GM19193 (cell line): Measurements from ENCODE around the gene MAP3K3.

ENCODE experiments used
- POLR2A ChIP-seq: IDR thresholded peaks from 4 replicates; pipeline ENCODE4 v1.6.1; 2011; ENCODE audit not compliant: insufficient read depth, insufficient read length; ENCODE audit errors: extremely low read depth

Gene MAP3K3

DNA sequence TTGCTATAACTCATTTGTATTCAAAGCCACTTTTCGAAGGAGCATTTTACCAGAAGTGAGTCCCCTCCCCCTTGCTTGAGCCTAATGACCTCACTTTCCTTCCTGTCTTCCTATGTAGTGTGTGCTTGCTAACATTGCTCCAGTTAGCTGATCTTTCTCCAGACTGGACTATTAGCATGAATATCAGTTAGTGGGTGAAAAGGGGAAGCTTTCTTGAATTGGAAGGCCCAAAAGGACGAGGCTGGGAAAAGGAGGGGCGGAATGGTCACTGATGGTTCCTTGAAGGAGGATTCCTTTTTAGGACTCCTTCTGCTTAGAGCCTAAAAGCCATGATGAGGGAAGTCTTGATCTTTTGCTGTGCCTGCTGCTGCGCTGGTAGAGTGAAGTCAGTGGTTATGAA is 11.9 kb downstream of the MAP3K3 start:
- no peak for TF ChIP-seq POLR2A

DNA sequence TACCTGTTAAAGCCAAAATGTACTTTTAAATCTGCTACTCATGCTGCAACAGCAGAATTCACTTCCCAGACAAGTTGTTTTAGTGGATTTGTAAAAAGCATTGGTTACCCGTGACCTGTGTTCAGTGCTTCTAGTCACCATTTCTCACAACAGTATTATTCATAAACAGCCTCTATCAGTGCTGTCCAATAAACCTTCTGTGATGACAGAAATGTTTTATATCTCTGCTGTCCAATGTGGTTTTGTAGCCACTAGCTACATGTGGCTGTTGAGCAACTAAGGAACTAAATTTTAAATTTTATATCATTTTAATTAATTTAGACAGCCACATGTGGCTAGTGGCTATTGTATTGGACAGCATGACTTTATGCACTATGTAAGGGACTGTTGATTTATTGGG is 12.6 kb downstream of the MAP3K3 start:
- no peak for TF ChIP-seq POLR2A

DNA sequence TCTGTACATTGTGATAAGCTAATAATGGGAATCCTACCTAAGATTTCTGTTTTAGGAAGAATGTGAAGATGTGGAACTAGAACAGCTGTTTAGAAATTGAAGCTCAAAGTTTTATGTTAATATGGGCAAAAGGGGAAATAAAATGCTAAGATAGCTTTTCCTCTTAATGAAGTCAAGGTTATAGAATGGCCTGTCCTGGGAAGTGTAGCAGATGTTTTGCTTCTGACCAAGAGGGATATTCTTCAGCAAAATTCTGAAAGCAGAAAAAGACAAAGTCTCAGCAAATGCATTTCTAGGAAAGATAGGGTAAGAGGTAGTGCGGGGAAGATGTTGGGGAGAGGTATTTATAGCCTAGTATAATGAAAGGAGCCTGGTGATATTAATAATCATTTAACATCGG is 13.1 kb downstream of the MAP3K3 start:
- TF ChIP-seq POLR2A, result no peak

DNA sequence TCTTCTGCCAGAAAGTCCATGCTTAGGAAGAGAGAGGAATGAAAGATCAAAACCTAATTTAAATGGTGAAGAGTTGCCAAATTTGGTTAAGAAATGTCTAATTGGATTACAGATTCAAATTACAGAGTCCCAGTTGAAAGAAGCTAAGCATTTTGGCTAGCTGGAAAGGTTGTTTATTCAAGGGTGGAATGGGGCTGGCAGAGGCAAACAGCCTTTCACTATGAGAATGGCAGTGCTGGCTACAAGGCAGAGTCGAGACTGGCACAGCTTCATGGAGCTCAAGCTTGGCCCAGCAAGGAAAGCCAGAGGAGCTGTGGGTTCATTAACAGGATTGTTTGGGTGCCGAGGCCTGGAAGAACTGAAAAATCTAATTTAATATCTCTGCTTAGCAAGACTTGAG is 13.6 kb downstream of the MAP3K3 start:
- no peak for TF ChIP-seq POLR2A

DNA sequence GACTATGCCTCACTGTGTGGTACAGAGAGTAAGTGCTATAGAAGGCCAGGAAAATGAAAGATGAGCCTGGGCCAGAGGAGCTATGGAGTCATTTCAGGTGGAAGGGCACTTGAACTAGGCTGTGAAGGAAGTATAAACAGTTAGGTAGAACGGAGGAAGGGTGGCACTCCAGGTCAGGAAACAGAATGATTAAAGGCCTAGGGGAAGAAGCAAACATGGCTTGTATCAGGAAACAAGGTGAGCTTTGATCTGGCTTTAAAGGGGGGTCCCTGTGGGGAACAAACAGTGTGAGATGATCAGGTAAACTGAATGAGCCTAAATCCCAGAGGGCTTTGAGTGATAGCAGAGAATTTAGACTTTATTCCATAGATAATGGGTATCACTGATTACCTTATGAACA is 16.9 kb downstream of the MAP3K3 start:
- TF ChIP-seq POLR2A, result no peak

DNA sequence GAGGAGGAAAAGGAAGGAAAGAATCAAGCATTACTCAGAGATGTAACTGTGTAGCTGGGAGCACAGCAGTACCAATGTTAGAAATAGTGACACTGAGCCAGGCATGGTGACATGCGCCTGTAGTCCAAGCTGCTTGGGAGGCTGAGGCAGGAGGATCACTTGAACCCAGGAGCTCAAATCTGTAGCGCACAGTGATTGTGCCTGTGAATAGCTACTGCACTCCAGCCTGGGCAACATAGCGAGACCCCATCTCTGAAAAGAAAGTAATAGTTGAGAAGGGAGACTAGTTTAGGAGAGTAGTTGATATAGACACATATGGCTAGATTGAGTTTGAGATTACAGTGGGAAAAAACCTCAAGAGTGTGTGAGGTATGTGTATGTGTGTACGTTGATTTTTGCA is 17.8 kb downstream of the MAP3K3 start:
- TF ChIP-seq POLR2A, result no peak

DNA sequence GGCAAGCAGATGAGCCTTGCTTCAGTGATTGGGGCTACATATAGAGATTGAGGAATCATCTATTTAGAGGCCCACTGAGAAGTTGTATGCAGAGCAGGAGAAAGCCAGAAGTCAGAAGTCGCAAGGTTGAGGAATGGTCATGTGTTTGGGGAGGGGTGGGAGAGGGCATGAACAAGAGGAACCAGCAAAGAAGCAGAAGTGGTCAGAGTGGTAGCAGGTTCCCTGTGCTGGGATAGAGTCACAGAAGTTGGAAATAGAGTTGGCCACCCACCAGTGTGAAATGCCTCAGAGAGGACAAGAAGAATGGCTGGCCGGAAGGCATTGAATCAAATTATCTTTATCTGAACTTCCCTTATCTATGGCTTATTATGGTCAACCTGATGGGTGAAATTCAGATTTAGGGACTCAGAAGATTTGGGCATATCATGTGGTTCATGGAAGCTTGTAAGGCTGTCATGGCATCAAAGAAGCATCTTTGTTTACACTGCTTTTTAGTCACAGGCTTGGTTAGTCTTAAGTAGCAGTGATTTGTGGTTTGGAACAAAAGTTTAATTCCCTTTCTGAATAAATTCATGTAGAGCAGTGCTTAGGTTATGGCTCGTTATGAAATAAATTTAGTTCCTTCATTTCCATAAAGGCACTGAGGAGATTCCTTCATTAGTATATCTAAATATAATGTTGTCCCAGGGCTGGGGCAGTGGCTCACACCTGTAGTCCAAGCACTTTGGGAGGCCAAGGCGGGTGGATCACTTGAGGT is 19.7 kb downstream of the MAP3K3 start:
- TF ChIP-seq POLR2A, result no peak

DNA sequence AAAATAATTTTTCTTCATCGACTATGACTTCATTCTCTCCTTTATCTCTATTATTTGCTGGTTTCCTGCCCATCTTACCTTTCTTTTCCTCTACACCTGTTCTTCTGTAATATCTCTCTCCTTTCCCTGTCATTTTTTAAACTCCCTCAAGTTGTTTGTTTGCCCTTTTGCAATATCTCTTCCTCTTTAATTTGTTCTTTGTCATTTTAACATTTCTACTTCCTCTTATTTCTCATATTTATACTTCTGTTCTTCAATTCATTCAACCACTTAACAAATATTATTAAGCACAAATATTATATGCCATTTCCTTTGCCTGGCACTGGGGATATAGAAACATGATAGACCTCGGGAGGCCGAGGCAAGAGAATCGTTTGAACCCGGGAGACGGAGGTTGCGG is 22.6 kb downstream of the MAP3K3 start:
- no peak for TF ChIP-seq POLR2A

DNA sequence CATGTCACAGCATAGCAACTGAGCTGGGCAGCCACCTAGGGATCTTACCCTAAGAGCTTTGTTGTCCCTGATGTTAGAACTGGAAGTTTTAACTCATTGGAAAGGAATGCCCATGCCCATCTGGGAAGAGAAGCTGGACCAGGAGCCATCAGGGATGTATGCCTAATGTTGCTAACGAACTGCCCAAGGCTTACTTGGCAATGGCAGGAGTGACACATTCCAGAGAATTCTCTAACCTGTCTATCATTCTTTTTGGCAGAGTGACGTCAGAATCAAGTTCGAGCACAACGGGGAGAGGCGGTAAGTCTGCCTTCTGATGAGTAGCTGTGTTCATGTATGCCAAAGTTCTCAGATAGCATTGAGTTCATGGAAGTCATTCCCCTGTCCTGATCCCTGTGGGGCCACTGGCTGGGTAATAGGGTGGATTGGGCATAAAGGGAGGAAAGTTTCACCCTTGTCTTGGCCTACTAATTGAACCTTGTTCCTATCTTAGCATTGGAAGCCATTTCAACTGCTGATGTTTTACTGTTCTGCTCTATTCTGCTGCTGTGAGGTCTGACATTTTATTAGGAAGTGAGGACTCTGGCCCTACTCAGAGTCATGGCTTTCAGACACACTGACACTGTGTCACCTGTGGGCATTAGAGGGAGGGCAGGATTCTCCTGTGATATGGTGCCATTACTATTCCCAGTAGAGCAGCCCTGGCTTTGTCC is 23.7 kb downstream of the MAP3K3 start:
- TF ChIP-seq POLR2A, result no peak

DNA sequence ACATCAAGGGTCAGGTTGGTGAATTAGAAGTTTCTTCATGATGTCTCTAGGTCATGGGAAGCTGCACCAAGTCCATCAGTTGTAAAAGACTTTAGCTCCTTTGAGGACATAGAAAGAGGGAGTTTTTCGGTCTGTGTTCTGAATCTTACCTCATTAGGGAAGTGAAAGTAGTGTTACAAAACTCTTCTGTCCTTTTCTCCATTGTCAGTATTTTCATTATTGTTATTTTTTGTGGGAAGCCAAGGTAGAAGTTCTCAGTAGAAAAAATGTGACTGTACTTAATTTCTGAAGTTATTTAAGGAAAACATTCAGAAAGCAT is 24.2 kb downstream of the MAP3K3 start:
- TF ChIP-seq POLR2A, result no peak

DNA sequence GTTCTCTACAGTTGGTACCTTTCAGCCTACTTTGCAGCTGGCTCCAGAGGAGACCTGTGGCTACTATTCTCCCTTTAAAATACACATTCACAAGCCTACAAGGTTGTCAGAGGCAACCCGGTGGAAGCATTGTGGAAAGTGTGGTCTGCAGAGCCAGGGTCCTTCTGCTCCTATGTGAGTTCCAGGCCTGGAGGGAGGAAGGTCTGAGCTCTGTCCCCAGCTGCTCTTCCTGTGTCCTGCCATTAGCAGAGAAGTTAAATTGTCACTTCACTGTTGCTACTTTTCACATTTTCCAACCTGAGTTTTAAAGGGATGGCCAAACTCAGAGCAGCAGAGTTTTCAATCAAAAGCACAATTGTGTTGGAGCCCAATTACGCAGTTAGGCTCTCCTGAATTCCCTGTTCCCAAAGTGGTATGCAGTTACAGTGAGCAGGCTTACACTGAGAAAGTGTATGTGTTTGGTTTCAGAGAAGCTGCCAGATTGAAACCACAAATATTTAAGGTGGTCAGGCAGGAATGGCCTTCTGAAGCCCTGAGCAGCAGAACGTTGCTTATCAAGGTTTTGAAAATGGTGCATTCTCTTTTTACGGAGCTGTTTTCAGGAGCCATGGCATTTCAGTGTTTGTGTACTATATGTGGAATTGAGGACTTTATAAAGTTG is 25.0 kb downstream of the MAP3K3 start:
- no peak for TF ChIP-seq POLR2A

DNA sequence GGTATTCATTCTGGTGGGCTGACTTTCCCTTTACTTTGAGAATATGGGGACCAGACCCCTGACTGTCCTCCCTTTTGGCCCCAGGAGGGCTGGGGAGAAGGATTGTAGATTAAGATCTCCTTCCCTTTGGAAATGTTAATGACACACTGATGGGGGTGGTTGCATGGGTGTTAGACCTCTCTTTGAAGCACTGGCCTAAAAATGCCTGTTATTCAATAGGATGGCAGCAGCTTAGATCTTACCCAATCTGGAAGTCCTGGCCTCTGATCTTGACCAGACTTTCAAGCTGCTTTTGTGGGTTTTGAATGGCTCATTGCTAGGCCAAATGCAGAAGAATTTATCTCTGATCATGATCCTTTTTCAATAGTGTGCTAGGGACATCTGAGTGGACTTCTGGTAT is 25.7 kb downstream of the MAP3K3 start:
- TF ChIP-seq POLR2A, result no peak

DNA sequence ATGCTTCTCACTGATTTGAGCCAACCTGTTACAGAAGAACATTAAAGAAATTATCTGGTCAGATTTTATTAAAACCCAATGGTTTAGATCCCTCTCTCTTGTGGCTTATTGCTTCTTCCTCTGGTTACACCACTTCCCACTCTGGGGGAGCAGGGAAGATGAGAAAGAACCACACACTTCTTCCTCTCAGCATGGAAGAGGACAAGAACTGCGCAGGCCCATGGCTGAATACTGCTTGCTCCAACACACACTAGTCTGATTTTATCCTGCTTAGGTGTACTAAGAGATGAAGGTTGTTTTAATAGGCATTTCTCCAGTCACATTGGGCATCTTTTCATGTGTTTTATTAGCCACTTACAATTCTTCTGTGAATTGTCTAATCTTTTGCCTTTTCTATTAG is 27.6 kb downstream of the MAP3K3 start:
- TF ChIP-seq POLR2A, result no peak

DNA sequence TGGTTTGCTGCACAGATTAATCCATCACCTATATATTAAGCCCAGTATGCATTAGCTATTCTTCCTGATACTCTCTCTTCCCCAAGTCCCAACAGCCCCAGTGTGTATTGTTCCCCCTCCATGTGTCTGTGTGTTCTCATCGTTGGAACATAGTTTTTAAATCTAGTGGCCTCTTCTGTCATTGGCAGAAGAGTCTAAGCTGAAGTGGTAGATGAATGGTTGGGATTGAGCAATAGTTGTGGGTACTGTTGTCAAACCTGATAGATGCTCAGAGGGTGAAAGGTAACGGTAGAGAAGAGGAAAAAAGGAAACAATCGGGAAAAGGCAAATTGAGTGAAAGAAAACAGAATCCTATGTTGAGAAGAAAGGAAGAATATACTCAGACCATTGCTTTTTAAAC is 29.9 kb downstream of the MAP3K3 start:
- no peak for TF ChIP-seq POLR2A

DNA sequence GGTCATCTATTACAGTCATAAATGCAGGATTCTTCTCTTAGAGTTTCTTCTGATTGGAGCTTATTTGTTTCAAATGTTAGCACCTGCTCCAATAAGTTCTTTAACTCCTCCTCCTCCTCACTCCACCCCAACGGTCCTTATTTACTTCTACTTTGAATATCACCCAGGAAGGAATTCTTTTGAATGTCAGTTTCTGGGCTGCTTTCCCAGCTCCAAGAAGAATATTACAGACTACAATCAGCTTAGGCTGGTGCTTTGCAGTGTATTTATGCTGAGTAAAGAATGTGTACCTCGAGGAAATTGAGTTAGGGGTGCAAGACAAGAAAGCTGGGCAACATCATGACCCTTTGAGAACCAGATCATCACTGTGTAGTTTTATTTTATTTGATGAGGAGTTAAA is 30.8 kb downstream of the MAP3K3 start:
- no peak for TF ChIP-seq POLR2A

DNA sequence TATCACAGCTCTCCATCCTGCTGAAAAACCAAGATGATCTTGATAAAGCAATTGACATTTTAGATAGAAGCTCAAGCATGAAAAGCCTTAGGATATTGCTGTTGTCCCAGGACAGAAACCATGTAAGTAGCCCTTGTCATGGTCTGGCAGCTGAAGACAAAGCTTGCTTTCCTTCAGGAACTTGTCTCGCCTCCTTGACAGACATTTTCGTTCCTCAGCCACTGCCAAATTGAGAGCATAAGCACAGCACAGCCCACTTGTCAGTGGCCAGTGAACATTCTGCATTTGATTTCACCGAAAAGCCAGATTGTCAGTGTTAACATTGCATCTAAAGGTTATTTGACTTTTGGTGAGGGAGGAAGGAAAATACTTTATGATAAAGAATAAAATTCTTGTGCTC is 35.6 kb downstream of the MAP3K3 start:
- TF ChIP-seq POLR2A, result no peak
